OCI-LY7 (cell line): ENCODE measurements around the gene AP3B2. TPM values are rescaled to one million over a fixed set of nuclear protein-coding genes. Genes with fewer than 3 reads are reported as not detected.

Source experiments
- BruUV-seq: library from RNA; stranded (reverse); fragments of 400-500 nt; replicated peaks from 2 replicates; lab custom pipeline; 2021; lab: Mats Ljungman, UMichigan
- CTCF ChIA-PET: fragments of 300-600 bp; sonication (Branson Sonifier 250); formaldehyde crosslinking; loops from one replicate; lab custom pipeline; 2022; ENCODE audit warnings: antibody characterized with exemption; ENCODE audit not compliant: unreplicated experiment; lab: Charles Lee
- POLR2A ChIA-PET: fragments of 300-600 bp; sonication (Branson Sonifier 250); formaldehyde crosslinking; loops from one replicate; lab custom pipeline; 2022; ENCODE audit warnings: antibody characterized with exemption; lab: Charles Lee
- DNase-seq: peaks from one replicate; pipeline ENCODE4 v3.0.0-alpha.2; 2015; ENCODE audit warnings: low spot score
- H2AFZ ChIP-seq: fragments of 200-600 bp; sonication (generic), shearing (Covaris generic); 2 replicates; pipeline ENCODE4 v1.6.1; 2014; ENCODE audit warnings: mild to moderate bottlenecking, antibody characterized with exemption, low read length, moderate library complexity
- H3K27ac ChIP-seq: fragments of 200-600 bp; sonication (generic); 2 replicates; pipeline ENCODE4 v1.5.1; 2014; ENCODE audit warnings: mixed run types, low read depth, mild to moderate bottlenecking, moderate library complexity, low read length, inconsistent platforms; ENCODE audit not compliant: poor library complexity, severe bottlenecking
- H3K36me3 ChIP-seq: fragments of 200-600 bp; sonication (generic); 2 replicates; pipeline ENCODE4 v1.6.1; 2014; ENCODE audit warnings: mild to moderate bottlenecking, antibody characterized with exemption, low read length, moderate library complexity, mixed read lengths; ENCODE audit not compliant: insufficient read depth
- H3K4me1 ChIP-seq: fragments of 200-600 bp; sonication (generic); 2 replicates; pipeline ENCODE4 v1.5.1; 2014; ENCODE audit warnings: mild to moderate bottlenecking, low read length; ENCODE audit not compliant: insufficient read depth, poor library complexity, severe bottlenecking
- H3K4me2 ChIP-seq: fragments of 200-600 bp; sonication (generic); 2 replicates; pipeline ENCODE4 v1.6.1; 2014; ENCODE audit warnings: mild to moderate bottlenecking, low read length
- H3K4me3 ChIP-seq: fragments of 200-600 bp; sonication (generic); 2 replicates; pipeline ENCODE4 v1.5.1; 2014; ENCODE audit warnings: mild to moderate bottlenecking, low read depth, low read length; ENCODE audit not compliant: poor library complexity, severe bottlenecking
- H3K79me2 ChIP-seq: fragments of 200-600 bp; sonication (generic); 2 replicates; pipeline ENCODE4 v1.6.1; 2016; ENCODE audit warnings: low read depth, mild to moderate bottlenecking, low read length, moderate library complexity, mixed read lengths; ENCODE audit not compliant: insufficient read depth
- H3K9me2 ChIP-seq: fragments of 200-600 bp; sonication (generic); 2 replicates; pipeline ENCODE4 v1.6.1; 2016; ENCODE audit warnings: mild to moderate bottlenecking, low read length, mixed read lengths; ENCODE audit not compliant: insufficient read depth
- H3K9me3 ChIP-seq: fragments of 200-600 bp; sonication (generic); 2 replicates; pipeline ENCODE4 v1.6.1; 2014; ENCODE audit warnings: mild to moderate bottlenecking, mixed run types, low read length, mixed read lengths
- H4K20me1 ChIP-seq: fragments of 200-600 bp; sonication (generic); 2 replicates; pipeline ENCODE4 v1.6.1; 2014; ENCODE audit warnings: mild to moderate bottlenecking, antibody characterized with exemption, low read length, moderate library complexity, mixed read lengths; ENCODE audit not compliant: insufficient read depth
- EZH2phosphoT487 ChIP-seq: fragments of 200-600 bp; sonication (generic); IDR thresholded peaks from 2 replicates; pipeline ENCODE4 v1.6.1; 2018; ENCODE audit warnings: low read depth, borderline replicate concordance, mild to moderate bottlenecking, mixed run types, antibody characterized with exemption, low read length, moderate library complexity, mixed read lengths
- intact Hi-C: fragments of 100-400 bp; cut with micrococcal nuclease; formaldehyde crosslinking; loops from one replicate; pipeline ENCODE4 v1.10.0; 2022; ENCODE audit not compliant: unreplicated experiment
- total RNA-seq, 2 experiments: library from RNA; depleted of rRNA in 1 of 2; stranded (reverse); fragments of >200 nt in 1 of 2; shearing (Covaris generic) in 1 of 2; gene quantifications; 2 replicates each; pipeline ENCODE4 v1.2.3, GENCODE V29; 2014 to 2022
- TF ChIP-seq, protein P1 (sequence below): fragments of 200-600 bp; sonication (generic); conservative IDR thresholded peaks from 2 replicates; pipeline ENCODE4 v1.5.1; 2014; ENCODE audit warnings: mild to moderate bottlenecking, antibody characterized with exemption, low read length, moderate library complexity, mixed read lengths

Gene AP3B2
- total RNA-seq, 2 experiments from 2014 or later, result 0.13 TPM; not detected in 1

DNA sequence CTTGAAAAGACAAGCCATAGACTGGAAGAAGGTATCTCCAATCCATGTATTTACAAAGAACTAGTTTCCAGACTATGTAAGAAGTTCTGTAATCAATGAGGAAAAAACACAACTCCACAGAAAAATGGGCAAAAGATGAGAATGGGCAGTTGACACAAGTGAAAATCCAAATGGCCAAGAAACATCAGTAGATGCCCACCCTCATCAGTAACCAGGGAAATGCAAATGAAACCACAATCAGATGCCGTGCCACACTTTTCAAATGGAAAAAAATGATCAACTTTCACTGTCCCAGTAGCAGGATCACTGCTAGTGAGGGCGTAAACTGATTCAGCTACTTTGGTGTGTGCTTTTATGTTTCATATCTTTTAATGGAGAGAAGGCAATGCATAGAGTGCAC, 58.0 kb downstream of the AP3B2 start:
- CTCF ChIA-PET, result no interaction called here

DNA sequence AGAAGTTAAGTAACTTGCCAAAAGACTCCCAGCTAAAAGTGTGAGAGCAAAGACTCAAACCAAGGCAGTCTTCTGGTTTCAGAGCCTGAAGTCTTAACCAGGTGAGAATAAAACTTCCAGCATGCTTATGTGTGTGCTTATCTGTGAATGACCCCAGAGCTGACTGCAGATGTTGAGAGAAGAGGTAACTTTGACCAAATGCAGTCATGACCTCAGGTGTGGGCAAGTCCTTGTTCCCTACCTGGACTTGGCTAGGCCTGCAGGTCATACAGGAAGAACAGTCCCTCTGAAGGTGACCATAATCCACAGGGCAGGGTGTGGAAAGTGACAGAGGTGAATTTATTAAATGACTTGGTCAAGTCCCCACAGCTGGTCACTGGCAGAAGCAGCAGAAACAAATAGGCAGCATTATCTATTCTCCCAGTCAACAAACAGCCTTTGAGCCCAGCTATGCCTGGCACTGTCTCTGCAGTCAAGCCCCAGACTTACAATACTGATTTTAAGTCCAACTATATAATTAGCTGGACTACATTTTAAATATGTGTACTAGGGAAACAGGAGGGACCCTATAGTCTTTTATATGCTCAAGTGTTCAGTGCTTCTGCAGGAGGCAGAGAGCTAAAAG, 59.5 kb downstream of the AP3B2 start:
- no peaks in the 10 kb centered on the region for H3K9me3 ChIP-seq
- no peak overlapping the region for H2AFZ ChIP-seq
- no peaks in the 10 kb centered on the region for H3K9me2 ChIP-seq
- BruUV-seq, result no TSS peak
- H3K79me2 ChIP-seq, result no peaks in the 10 kb centered on the region
- DNase-seq, result no peak
- H3K4me3 ChIP-seq, result no peak overlapping the region
- CTCF ChIA-PET, result no interaction called here
- intact Hi-C loops, result no loop called here
- no peak overlapping the region for H3K27ac ChIP-seq
- no peaks in the 10 kb centered on the region for H4K20me1 ChIP-seq
- H3K4me2 ChIP-seq, result no peak overlapping the region
- no peak for TF ChIP-seq EZH2phosphoT487
- TF ChIP-seq, protein P1, sequence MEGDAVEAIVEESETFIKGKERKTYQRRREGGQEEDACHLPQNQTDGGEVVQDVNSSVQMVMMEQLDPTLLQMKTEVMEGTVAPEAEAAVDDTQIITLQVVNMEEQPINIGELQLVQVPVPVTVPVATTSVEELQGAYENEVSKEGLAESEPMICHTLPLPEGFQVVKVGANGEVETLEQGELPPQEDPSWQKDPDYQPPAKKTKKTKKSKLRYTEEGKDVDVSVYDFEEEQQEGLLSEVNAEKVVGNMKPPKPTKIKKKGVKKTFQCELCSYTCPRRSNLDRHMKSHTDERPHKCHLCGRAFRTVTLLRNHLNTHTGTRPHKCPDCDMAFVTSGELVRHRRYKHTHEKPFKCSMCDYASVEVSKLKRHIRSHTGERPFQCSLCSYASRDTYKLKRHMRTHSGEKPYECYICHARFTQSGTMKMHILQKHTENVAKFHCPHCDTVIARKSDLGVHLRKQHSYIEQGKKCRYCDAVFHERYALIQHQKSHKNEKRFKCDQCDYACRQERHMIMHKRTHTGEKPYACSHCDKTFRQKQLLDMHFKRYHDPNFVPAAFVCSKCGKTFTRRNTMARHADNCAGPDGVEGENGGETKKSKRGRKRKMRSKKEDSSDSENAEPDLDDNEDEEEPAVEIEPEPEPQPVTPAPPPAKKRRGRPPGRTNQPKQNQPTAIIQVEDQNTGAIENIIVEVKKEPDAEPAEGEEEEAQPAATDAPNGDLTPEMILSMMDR, result no peak
- POLR2A ChIA-PET, result no interaction called here
- no peaks in the 10 kb centered on the region for H3K4me1 ChIP-seq
- no peaks in the 10 kb centered on the region for H3K36me3 ChIP-seq

More for the DNA sequence above, 58.0 kb downstream of the AP3B2 start:
- intact Hi-C loops, result no loop called here
- Histone ChIP-seq H2AFZ (no peak overlapping the region), H3K4me3 (no peak overlapping the region), H3K4me1 (no peaks in the 10 kb centered on the region), H3K4me2 (no peak overlapping the region), H4K20me1 (no peaks in the 10 kb centered on the region), H3K36me3 (no peaks in the 10 kb centered on the region), H3K79me2 (no peaks in the 10 kb centered on the region), H3K9me2 (no peaks in the 10 kb centered on the region), H3K27ac (no peak overlapping the region), H3K9me3 (no peaks in the 10 kb centered on the region)
- POLR2A ChIA-PET, result no interaction called here
- no TSS peak for BruUV-seq
- TF ChIP-seq, protein P1, result no peak
- no peak for TF ChIP-seq EZH2phosphoT487
- no peak for DNase-seq

DNA sequence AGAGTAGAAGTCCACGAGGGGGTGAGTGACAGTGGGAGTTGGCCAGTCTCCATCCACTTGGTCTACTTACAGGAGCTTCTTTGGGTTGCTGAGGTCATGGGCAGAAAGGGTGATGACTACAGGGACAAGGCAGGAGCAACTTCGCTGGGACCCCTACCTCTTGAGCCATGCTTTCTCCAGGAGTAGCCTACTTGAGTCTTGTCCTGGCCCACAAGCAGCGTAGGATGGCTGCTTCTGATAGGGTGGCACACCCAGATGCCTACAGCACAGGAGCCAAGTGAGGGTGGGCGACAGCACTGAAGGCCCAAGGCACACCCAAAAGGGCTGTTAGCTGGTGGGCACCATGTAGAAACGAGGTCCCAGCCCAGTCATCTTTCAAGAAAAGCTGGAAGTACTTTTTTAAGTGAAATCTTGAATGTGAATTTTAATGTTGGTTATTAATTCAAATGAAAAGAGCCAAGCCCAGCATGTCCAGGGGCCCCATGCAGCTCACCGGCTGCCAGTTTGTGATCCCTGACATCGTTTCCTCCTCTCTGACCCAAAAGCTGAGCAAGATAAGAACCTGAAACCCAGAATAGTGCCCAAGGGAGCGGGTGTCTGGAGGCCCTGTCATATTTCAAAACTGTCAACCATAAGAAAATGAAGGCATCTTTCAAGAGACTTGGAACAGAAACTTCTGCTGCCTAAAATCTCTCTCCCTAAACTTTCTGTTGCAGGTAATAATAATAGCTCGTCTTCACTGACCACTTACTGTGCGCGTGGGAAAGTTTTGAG, 60.3 kb downstream of the AP3B2 start:
- H2AFZ ChIP-seq, result no peak overlapping the region
- DNase-seq, result no peak

More for the DNA sequence above, 60.3 kb downstream of the AP3B2 start:
- TF ChIP-seq, protein P1, result no peak
- no peak for TF ChIP-seq EZH2phosphoT487
- Histone ChIP-seq H3K9me3 (no peaks in the 10 kb centered on the region), H3K27ac (no peak overlapping the region), H3K4me3 (no peak overlapping the region), H3K4me1 (no peaks in the 10 kb centered on the region), H4K20me1 (no peaks in the 10 kb centered on the region), H3K79me2 (no peaks in the 10 kb centered on the region), H3K9me2 (no peaks in the 10 kb centered on the region), H3K4me2 (no peak overlapping the region), H3K36me3 (no peaks in the 10 kb centered on the region)
- BruUV-seq, result no TSS peak
- intact Hi-C loops, result no loop called here
- CTCF ChIA-PET, result no interaction called here
- POLR2A ChIA-PET, result no interaction called here
